ENCODE data around the gene VAV3. TPM values are rescaled to one million over a fixed set of nuclear protein-coding genes. Genes with fewer than 3 reads are reported as not detected.

The VAV3 gene
- total and polyA plus RNA-seq, 10 of the 15 experiments (the other 5 are each of a cell fraction or from before 2014, with no cell fraction given) = 0.84 to 5.5 (median 3.4) TPM

DNA sequence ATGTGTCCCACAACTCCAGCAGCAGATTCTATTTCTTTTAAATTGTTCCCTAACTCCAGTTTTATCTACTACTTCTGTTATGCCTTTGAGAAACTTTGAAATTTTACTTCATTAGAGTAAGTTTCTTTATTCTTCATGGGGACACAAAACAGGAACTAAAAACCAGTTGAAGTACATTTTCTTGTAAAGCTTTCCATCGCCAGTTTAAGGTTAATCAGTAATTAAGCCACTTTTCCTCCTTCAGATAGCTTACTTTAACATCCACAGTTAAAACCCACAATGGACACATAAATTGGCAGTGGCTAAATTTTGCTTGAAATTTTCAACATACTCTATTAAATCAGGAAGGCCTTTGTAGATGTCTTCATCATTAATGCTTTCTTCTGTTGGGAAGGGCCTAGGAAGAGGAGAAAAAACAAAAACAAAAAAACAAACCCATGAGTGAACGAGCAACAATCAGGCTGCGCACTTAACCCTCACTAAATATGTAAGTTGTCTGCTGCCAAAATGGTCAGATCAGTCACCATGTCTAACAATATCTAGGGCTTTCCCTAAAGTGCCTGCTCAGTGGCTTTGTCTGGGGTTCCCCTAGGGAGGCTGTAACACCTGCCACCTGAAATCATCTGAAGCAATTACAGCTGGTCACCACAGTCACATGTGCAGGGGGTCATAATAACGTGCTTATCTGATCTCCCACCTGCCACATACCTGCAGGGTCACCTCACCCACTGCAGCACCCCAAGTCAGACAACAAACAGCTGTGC is 187.9 kb downstream of the VAV3 start (continued):
- TF ChIP-seq HCFC1 (IDR thresholded peaks at IDR 0.05; ENCODE audit: low read length) = no peak
- no peak for TF ChIP-seq SIN3A (IDR thresholded peaks at IDR 0.05; ENCODE audit: low read depth, low read length)
- peak; percentile 59; the same call in 1 of the 2 replicates for TF ChIP-seq CHD2 (IDR thresholded peaks at IDR 0.05; ENCODE audit: borderline replicate concordance, low read depth, low read length)
- TF ChIP-seq SREBF1 (IDR thresholded peaks at IDR 0.05; ENCODE audit: low read length) = no peak
- no peak for TF ChIP-seq CBFB (IDR thresholded peaks at IDR 0.05; ENCODE audit: low read depth)
- no peak for TF ChIP-seq NFXL1 (IDR thresholded peaks at IDR 0.05; ENCODE audit: borderline replicate concordance)
- TF ChIP-seq SRF (IDR thresholded peaks at IDR 0.05; ENCODE audit: low read depth in 2 of 2, low read length in 2 of 2) = no peak
- TF ChIP-seq RELB (IDR thresholded peaks at IDR 0.05; ENCODE audit: low read depth) = peak; percentile 90
- no peak for TF ChIP-seq SUZ12 (IDR thresholded peaks at IDR 0.05; ENCODE audit: unreplicated experiment)
- no peak for TF ChIP-seq ZBTB4 (CRISPR knock-in tag; IDR thresholded peaks at IDR 0.05)
- no peak for TF ChIP-seq SREBF2 (IDR thresholded peaks at IDR 0.05; ENCODE audit: low read length)
- no peak for TF ChIP-seq EGR1 (IDR thresholded peaks at IDR 0.05; ENCODE audit: borderline replicate concordance in 1 of 2, low read depth in 2 of 2, low read length in 2 of 2)
- peak; percentile 91; the same call in 1 of the 2 replicates for TF ChIP-seq TCF3 (IDR thresholded peaks at IDR 0.05; ENCODE audit: borderline replicate concordance, insufficient read depth, low read depth, low read length)
- 0 out of 2 replicates have a peak, but pooled peaks have one; percentile 16 for TF ChIP-seq CREB1 (IDR thresholded peaks at IDR 0.05; ENCODE audit: low read depth)
- peak; percentile 84 to 95 for TF ChIP-seq BHLHE40 (IDR thresholded peaks at IDR 0.05; ENCODE audit: borderline replicate concordance in 1 of 2, low read depth in 2 of 2, low read length in 1 of 2)
- peak; percentile 66 for TF ChIP-seq ATF7 (IDR thresholded peaks at IDR 0.05; ENCODE audit: low read depth)
- TF ChIP-seq RFX5 (IDR thresholded peaks at IDR 0.05; ENCODE audit: low read depth, low read length) = no peak
- peak; percentile 84 for TF ChIP-seq GATAD2B (conservative IDR thresholded peaks at IDR 0.05; ENCODE audit: low read depth)
- TF ChIP-seq DPF2 (IDR thresholded peaks at IDR 0.05) = peak; percentile 95
- no peak for TF ChIP-seq FOXK2 (IDR thresholded peaks at IDR 0.05)
- peak; percentile 64; the same call in 1 of the 2 replicates for TF ChIP-seq FOXM1 (IDR thresholded peaks at IDR 0.05; ENCODE audit: low read depth, low read length)
- peak; percentile 66; the same call in 1 of the 2 replicates for TF ChIP-seq ATF2 (IDR thresholded peaks at IDR 0.05; ENCODE audit: low read length)
- TF ChIP-seq ZNF274 (IDR thresholded peaks at IDR 0.05; ENCODE audit: insufficient read depth, insufficient read length) = no peak
- 0 out of 2 replicates have a peak, but pooled peaks have one; percentile 58 for TF ChIP-seq MEF2A (IDR thresholded peaks at IDR 0.05; ENCODE audit: insufficient read depth, low read depth, low read length)

Data from GM12878 (cell line).